H1 (cell line): ENCODE measurements around the gene LDLRAD1. TPM values are rescaled to one million over a fixed set of nuclear protein-coding genes. Genes with fewer than 3 reads are reported as not detected.

Source experiments
- CTCF ChIA-PET: fragments of 300-600 bp; sonication (Branson Sonifier 250); formaldehyde crosslinking; loops from one replicate; lab custom pipeline; 2021; ENCODE audit not compliant: partially characterized antibody; lab: Charles Lee
- POLR2A ChIA-PET: fragments of 300-600 bp; sonication (Branson Sonifier 250); formaldehyde crosslinking; loops from one replicate; lab custom pipeline; 2021; ENCODE audit warnings: inconsistent platforms; ENCODE audit not compliant: partially characterized antibody; lab: Charles Lee
- DNase-seq, 2 experiments: peaks; one replicate each; pipeline versions ENCODE4 v3.0.0 to v3.0.0-alpha.2; 2010 to 2022; ENCODE audit warnings: low spot score in 2 of 2, low read depth in 1 of 2, mixed read lengths in 1 of 2
- FAIRE-seq: peaks from 2 replicates; lab custom pipeline; 2011; peaks lifted over from hg19 to GRCh38; lab: Jason Lieb, UNC
- H2AFZ ChIP-seq: 2 replicates; pipeline ENCODE4 v1.8.1; 2012; ENCODE audit warnings: low read length, inconsistent platforms
- H2AK5ac ChIP-seq: 2 replicates; pipeline ENCODE4 v1.6.1; 2013; ENCODE audit warnings: low read depth, low read length
- H2BK120ac ChIP-seq: replicated peaks from 2 replicates; pipeline ENCODE3; 2013; ENCODE audit warnings: low read depth, low read length, inconsistent platforms
- H2BK12ac ChIP-seq: 2 replicates; pipeline ENCODE4 v1.6.1; 2013; ENCODE audit warnings: low read depth, low read length
- H2BK15ac ChIP-seq: 2 replicates; pipeline ENCODE4 v1.6.1; 2013; ENCODE audit warnings: low read length
- H2BK20ac ChIP-seq: 2 replicates; pipeline ENCODE4 v1.6.1; 2013; ENCODE audit warnings: low read length
- H2BK5ac ChIP-seq: 2 replicates; pipeline ENCODE4 v1.6.1; 2013; ENCODE audit warnings: low read depth, low read length
- H3K14ac ChIP-seq: 2 replicates; pipeline ENCODE4 v1.6.1; 2013; ENCODE audit warnings: inconsistent platforms; ENCODE audit not compliant: insufficient read length
- H3K18ac ChIP-seq: 2 replicates; pipeline ENCODE4 v1.6.1; 2013; ENCODE audit warnings: low read length; ENCODE audit errors: extremely low read depth
- H3K23ac ChIP-seq: 2 replicates; pipeline ENCODE4 v1.6.1; 2013; ENCODE audit warnings: inconsistent platforms; ENCODE audit not compliant: insufficient read length
- H3K23me2 ChIP-seq: 2 replicates; pipeline ENCODE4 v1.6.1; 2013; ENCODE audit warnings: low read depth, low read length
- H3K27ac ChIP-seq: 2 replicates; pipeline ENCODE4 v1.6.1; 2011; ENCODE audit warnings: low read depth, low read length, inconsistent platforms
- H3K27me3 ChIP-seq, 4 experiments: replicated peaks in 1 of 4; 1 replicate in 1 of 4; 2 replicates in 3 of 4; pipeline versions ENCODE4 v1.6.1 to v1.8.1; 2011 to 2013; ENCODE audit warnings: low read length in 3 of 4, mild to moderate bottlenecking in 3 of 4, inconsistent platforms in 2 of 4, mixed read lengths in 2 of 4, moderate library complexity in 1 of 4; ENCODE audit not compliant: control insufficient read depth in 3 of 4, insufficient read depth in 3 of 4; ENCODE audit errors: extremely low read depth in 1 of 4
- H3K36me3 ChIP-seq, 4 experiments: 2 replicates each; pipeline versions ENCODE4 v1.6.1 to v1.8.1; 2011 to 2013; ENCODE audit warnings: mild to moderate bottlenecking in 4 of 4, low read length in 3 of 4, moderate library complexity in 2 of 4, control low read depth in 1 of 4, inconsistent platforms in 1 of 4; ENCODE audit not compliant: insufficient read depth in 4 of 4, control insufficient read depth in 2 of 4
- H3K4ac ChIP-seq: replicated peaks from 2 replicates; pipeline ENCODE3; 2013; ENCODE audit warnings: low read length, low read depth, mixed read lengths, inconsistent platforms; ENCODE audit not compliant: insufficient read length
- H3K4me1 ChIP-seq, 4 experiments: replicated peaks in 1 of 4; 1 replicate in 1 of 4; 2 replicates in 3 of 4; pipeline versions ENCODE4 v1.6.1 to v1.8.1; 2011 to 2013; ENCODE audit warnings: low read length in 3 of 4, inconsistent platforms in 2 of 4, mixed read lengths in 1 of 4; ENCODE audit not compliant: insufficient read depth in 4 of 4, control insufficient read depth in 3 of 4
- H3K4me2 ChIP-seq, 2 experiments: 2 replicates each; pipeline versions ENCODE4 v1.6.1 to v1.8.1; 2011 to 2013; ENCODE audit warnings: low read depth in 2 of 2, low read length in 2 of 2, control low read depth in 1 of 2, inconsistent platforms in 1 of 2, mild to moderate bottlenecking in 1 of 2; ENCODE audit not compliant: insufficient read depth in 1 of 2
- H3K4me3 ChIP-seq, 4 experiments: fragments of 200-600, 300-600 bp in 1 of 4; sonication (generic), shearing (Covaris generic), sonication (Bioruptor Twin) in 1 of 4; 2 replicates each; pipeline versions ENCODE4 v1.5.1 to v1.8.1; 2011 to 2016; ENCODE audit warnings: low read length in 4 of 4, low read depth in 3 of 4, control low read depth in 2 of 4, inconsistent platforms in 2 of 4, mild to moderate bottlenecking in 2 of 4, mixed read lengths in 1 of 4, moderate library complexity in 1 of 4; ENCODE audit not compliant: insufficient read depth in 2 of 4; ENCODE audit errors: extremely low read depth in 1 of 4
- H3K56ac ChIP-seq: replicated peaks from 2 replicates; pipeline ENCODE3; 2013; ENCODE audit warnings: low read depth, mild to moderate bottlenecking, mixed read lengths, low read length, inconsistent platforms; ENCODE audit not compliant: insufficient read length
- H3K79me1 ChIP-seq: 2 replicates; pipeline ENCODE4 v1.6.1; 2013; ENCODE audit warnings: low read depth, low read length, control low read depth
- H3K79me2 ChIP-seq, 2 experiments: 2 replicates each; pipeline versions ENCODE4 v1.6.1 to v1.8.1; 2012 to 2013; ENCODE audit warnings: low read length in 2 of 2, mild to moderate bottlenecking in 2 of 2, inconsistent platforms in 1 of 2; ENCODE audit not compliant: insufficient read depth in 2 of 2, control insufficient read depth in 1 of 2
- H3K9ac ChIP-seq, 4 experiments: replicated peaks in 1 of 4; 1 replicate in 1 of 4; 2 replicates in 3 of 4; pipeline versions ENCODE4 v1.6.1 to v1.8.1; 2011 to 2013; ENCODE audit warnings: low read depth in 3 of 4, low read length in 3 of 4, control low read depth in 2 of 4, mild to moderate bottlenecking in 2 of 4, moderate library complexity in 2 of 4, inconsistent platforms in 1 of 4; ENCODE audit errors: extremely low read depth in 1 of 4
- H3K9me3 ChIP-seq, 2 experiments: 2 replicates each; pipeline versions ENCODE4 v1.6.1 to v1.8.1; 2012 to 2013; ENCODE audit warnings: mild to moderate bottlenecking in 2 of 2, moderate library complexity in 2 of 2, control low read depth in 1 of 2, inconsistent platforms in 1 of 2, low read depth in 1 of 2, low read length in 1 of 2, mixed read lengths in 1 of 2; ENCODE audit not compliant: insufficient read depth in 2 of 2
- H4K20me1 ChIP-seq, 2 experiments: replicated peaks in 1 of 2; 2 replicates each; pipeline versions ENCODE3 to v1.8.1; 2011 to 2013; ENCODE audit warnings: inconsistent platforms in 2 of 2, low read length in 2 of 2, mild to moderate bottlenecking in 1 of 2; ENCODE audit not compliant: insufficient read depth in 2 of 2, control insufficient read depth in 1 of 2
- H4K5ac ChIP-seq: 2 replicates; pipeline ENCODE4 v1.6.1; 2013; ENCODE audit warnings: low read length, low read depth, mixed read lengths, inconsistent platforms; ENCODE audit not compliant: insufficient read length
- H4K8ac ChIP-seq: 2 replicates; pipeline ENCODE4 v1.8.0; 2013; ENCODE audit warnings: mild to moderate bottlenecking, moderate library complexity, low read length, inconsistent platforms; ENCODE audit not compliant: insufficient read depth; ENCODE audit errors: extremely low read depth
- H4K91ac ChIP-seq: replicated peaks from 2 replicates; pipeline ENCODE3; 2013; ENCODE audit warnings: low read length, mixed read lengths, inconsistent platforms; ENCODE audit not compliant: insufficient read length
- CBX8 ChIP-seq: fragments of 300-800, 300-1000 bp; sonication (generic); IDR thresholded peaks from 2 replicates; pipeline ENCODE4 v1.7.1; 2016; ENCODE audit warnings: low read depth, low read length, borderline replicate concordance
- CHD1 ChIP-seq: IDR thresholded peaks from 2 replicates; pipeline ENCODE4 v1.6.1; 2012; ENCODE audit warnings: low read depth, low read length, improper control_type of control experiment
- EP300 ChIP-seq, 2 experiments: IDR thresholded peaks; 1 replicate in 1 of 2; 2 replicates in 1 of 2; pipeline ENCODE4 v1.6.1; 2011 to 2012; ENCODE audit warnings: low read depth in 2 of 2, low read length in 2 of 2, mild to moderate bottlenecking in 2 of 2, borderline replicate concordance in 1 of 2, inconsistent platforms in 1 of 2, moderate library complexity in 1 of 2
- JUN ChIP-seq: IDR thresholded peaks from 2 replicates; pipeline ENCODE4 v1.6.1; 2011; ENCODE audit warnings: low read depth, mild to moderate bottlenecking, improper control_type of control experiment, low read length
- JUND ChIP-seq: IDR thresholded peaks from 2 replicates; pipeline ENCODE4 v1.6.1; 2011; ENCODE audit warnings: mild to moderate bottlenecking, improper control_type of control experiment, low read length
- KDM4A ChIP-seq: IDR thresholded peaks from one replicate; pipeline ENCODE4 v1.7.1; 2012; ENCODE audit warnings: low read depth, mild to moderate bottlenecking, moderate library complexity, low read length, inconsistent platforms; ENCODE audit not compliant: severe bottlenecking
- KDM5A ChIP-seq: fragments of 200-600 bp; IDR thresholded peaks from 2 replicates; pipeline ENCODE4 v1.7.1; 2012; ENCODE audit warnings: mild to moderate bottlenecking, low read length, inconsistent platforms, mixed read lengths
- POLR2A ChIP-seq, 2 experiments: IDR thresholded peaks; 1 replicate in 1 of 2; 2 replicates in 1 of 2; pipeline ENCODE4 v1.6.1; 2011; ENCODE audit warnings: low read depth in 2 of 2, low read length in 2 of 2, mild to moderate bottlenecking in 2 of 2; ENCODE audit errors: control extremely low read depth in 1 of 2
- RAD21 ChIP-seq, 2 experiments: IDR thresholded peaks in 1 of 2; conservative IDR thresholded peaks in 1 of 2; 2 replicates each; pipeline ENCODE4 v1.6.1; 2011; ENCODE audit warnings: low read depth in 2 of 2, low read length in 2 of 2, improper control_type of control experiment in 1 of 2, inconsistent platforms in 1 of 2, mild to moderate bottlenecking in 1 of 2, moderate library complexity in 1 of 2
- SIRT6 ChIP-seq: IDR thresholded peaks from one replicate; pipeline ENCODE4 v1.7.1; 2012; ENCODE audit warnings: low read length, inconsistent platforms
- SP2 ChIP-seq: IDR thresholded peaks from 2 replicates; pipeline ENCODE4 v1.6.1; 2012; ENCODE audit warnings: mild to moderate bottlenecking, low read length, inconsistent platforms
- TCF12 ChIP-seq: IDR thresholded peaks from 2 replicates; pipeline ENCODE4 v1.6.1; 2011; ENCODE audit warnings: low read depth, mild to moderate bottlenecking, low read length
- ZNF274 ChIP-seq: IDR thresholded peaks from 2 replicates; pipeline ENCODE4 v1.7.0; 2012; ENCODE audit warnings: low read length, borderline replicate concordance; ENCODE audit errors: extremely low read depth
- WGBS, 2 experiments: shearing (Covaris generic) in 1 of 2; methylation state at CpG; one replicate each; pipeline versions ENCODE4 v1.1.6 to v1.1.7; 2013 to 2015; ENCODE audit warnings: low lambda C conversion rate in 2 of 2, mixed read lengths in 2 of 2, inconsistent platforms in 1 of 2, low coverage in 1 of 2, missing lambda C conversion rate in 1 of 2; ENCODE audit not compliant: insufficient replicate concordance in 2 of 2, insufficient coverage in 1 of 2, insufficient read length in 1 of 2; ENCODE audit errors: extremely low coverage in 1 of 2, missing lambda C conversion rate in 1 of 2; 5-methylcytosine and 5-hydroxymethylcytosine counted together
- polyA plus RNA-seq, 7 experiments: library from polyadenylated mRNA; depleted of rRNA in 3 of 7; stranded (reverse) in 5 of 7; unstranded in 2 of 7; fragments of >200 nt in 5 of 7; fragments of 200-250 nt in 2 of 7; gene quantifications; 1 replicate in 5 of 7; 2 replicates in 1 of 7; 4 replicates in 1 of 7; pipeline versions ENCODE4 v1.2.1 to v1.2.3, GENCODE V29; 2011 to 2013; ENCODE audit warnings: missing spikeins in 2 of 7, mixed read lengths in 2 of 7
- total RNA-seq: library from RNA; stranded (reverse); fragmentation: NEBNext Ultra II Directional; extraction: Animal tissue kit (Norgen Biotek cat#: 25700); gene quantifications from 2 replicates; pipeline ENCODE4 v1.2.1, GENCODE V29; 2021
- TF ChIP-seq, protein P1 (sequence below): IDR thresholded peaks from 2 replicates; pipeline ENCODE4 v1.6.1; 2011; ENCODE audit warnings: low read length, improper control_type of control experiment

LDLRAD1 gene
- total and polyA plus RNA-seq, 2 of the 8 experiments (the other 6 are each of a cell fraction or from before 2014, with no cell fraction given), result not detected

GRCh38 chr1:54008876-54009275, 9.1 kb downstream of the LDLRAD1 start:
- H2AK5ac ChIP-seq, result no peak overlapping the region
- no peaks in the 10 kb centered on the region; a peak in 1 of 7 replicates for H3K4me1 ChIP-seq
- H3K14ac ChIP-seq, result no peak overlapping the region
- TF ChIP-seq KDM5A (no peak), KDM4A (no peak), EP300 (IDR thresholded peaks at IDR 0.05; ENCODE audit: borderline replicate concordance in 1 of 2, low read depth in 2 of 2, low read length in 2 of 2) (no peak), SP2 (no peak), POLR2A (IDR thresholded peaks at IDR 0.05; ENCODE audit: control extremely low read depth in 1 of 2, low read depth in 2 of 2, low read length in 2 of 2) (no peak), SIRT6 (no peak), ZNF274 (no peak), TCF12 (no peak), CBX8 (no peak), JUN (no peak), RAD21 (IDR thresholded peaks at IDR 0.05 in 1 of 2, conservative IDR thresholded peaks at IDR 0.05 in 1 of 2; ENCODE audit: low read depth in 2 of 2, low read length in 2 of 2) (no peak), CHD1 (no peak), JUND (no peak)
- TF ChIP-seq, protein P1, sequence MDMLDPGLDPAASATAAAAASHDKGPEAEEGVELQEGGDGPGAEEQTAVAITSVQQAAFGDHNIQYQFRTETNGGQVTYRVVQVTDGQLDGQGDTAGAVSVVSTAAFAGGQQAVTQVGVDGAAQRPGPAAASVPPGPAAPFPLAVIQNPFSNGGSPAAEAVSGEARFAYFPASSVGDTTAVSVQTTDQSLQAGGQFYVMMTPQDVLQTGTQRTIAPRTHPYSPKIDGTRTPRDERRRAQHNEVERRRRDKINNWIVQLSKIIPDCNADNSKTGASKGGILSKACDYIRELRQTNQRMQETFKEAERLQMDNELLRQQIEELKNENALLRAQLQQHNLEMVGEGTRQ, result no peak
- peak in 1 of 2 experiments; percentile 43 for DNase-seq
- no peak overlapping the region for H3K27ac ChIP-seq
- ChIA-PET POLR2A (no interaction called here), CTCF (interaction anchor here (0.5 to 2.4 kb wide), 7 partner anchors 9 to 819 kb away, joined by 3 to 8 read pairs (median 4); partner anchors contain the start of gene LDLRAD1)
- H3K79me1 ChIP-seq, result no peaks in the 10 kb centered on the region
- no peak overlapping the region for H3K4me3 ChIP-seq
- WGBS, 2 experiments, result 90% methylated on average over 13 of the region's 13 CpGs; no CpG with 5 or more reads in 1 of the 2 experiments
- H3K23ac ChIP-seq, result no peak overlapping the region
- no peaks in the 10 kb centered on the region for H3K79me2 ChIP-seq
- H3K36me3 ChIP-seq, result no peaks in the 10 kb centered on the region
- H3K9me3 ChIP-seq, result peaks cover 3 to 17% of the 10 kb centered on the region in 2 experiments; a peak in 3 of 4 replicates
- H4K91ac ChIP-seq, result no peak overlapping the region
- H2BK15ac ChIP-seq, result no peak overlapping the region
- H2BK20ac ChIP-seq, result no peak overlapping the region
- no peak overlapping the region for H3K56ac ChIP-seq
- no peak overlapping the region for H2AFZ ChIP-seq
- no peak overlapping the region for H2BK120ac ChIP-seq
- no peak overlapping the region for H3K4me2 ChIP-seq
- H2BK12ac ChIP-seq, result no peak overlapping the region
- H3K18ac ChIP-seq, result no peak overlapping the region
- H4K20me1 ChIP-seq, result no peaks in the 10 kb centered on the region
- no peak for FAIRE-seq
- no peak overlapping the region for H2BK5ac ChIP-seq
- no peak overlapping the region for H4K8ac ChIP-seq
- no peak overlapping the region for H3K9ac ChIP-seq
- H3K4ac ChIP-seq, result no peak overlapping the region
- H4K5ac ChIP-seq, result no peak overlapping the region
- H3K23me2 ChIP-seq, result no peaks in the 10 kb centered on the region; the same call in 1 of the 2 replicates
- no peaks in the 10 kb centered on the region for H3K27me3 ChIP-seq
